ENCODE data around the gene MYL3. TPM values are rescaled to one million over a fixed set of nuclear protein-coding genes. Genes with fewer than 3 reads are reported as not detected.

Gene MYL3
- total and polyA plus RNA-seq, 2 of the 4 experiments (the other 2 are of a cell fraction), result 0.09 TPM; not detected in 1

- H4K20me1 ChIP-seq (ENCODE audit: insufficient read depth, low read length), result no peaks in the 10 kb centered on the region
Measured at GRCh38 chr3:46848271-46849044, 14.8 kb downstream of the MYL3 start.

More at GRCh38 chr3:46848271-46849044, 14.8 kb downstream of the MYL3 start:
- Histone ChIP-seq H2BK20ac (ENCODE audit: low read depth, low read length) (no peak overlapping the region), H3K14ac (replicated peaks; ENCODE audit: low read depth, low read length) (no peak overlapping the region), H3K4ac (ENCODE audit: low read depth, low read length) (no peak overlapping the region), H2AK5ac (ENCODE audit: low read depth, low read length) (no peak overlapping the region), H3K27me3 (ENCODE audit: control insufficient read depth, insufficient read depth, low read length) (peaks cover 16% of the 10 kb centered on the region; the same call in 1 of the 2 replicates), H3K56ac (ENCODE audit: extremely low read depth, insufficient read depth, low read length) (no peak overlapping the region), H3K4me3 (ENCODE audit: insufficient read depth, low read depth, low read length) (no peak overlapping the region), H3K23ac (ENCODE audit: low read depth, low read length) (no peak overlapping the region), H2AFZ (replicated peaks; ENCODE audit: low read length, poor library complexity) (peak overlapping the region; percentile 54), H2BK120ac (ENCODE audit: low read depth, low read length) (no peak overlapping the region), H4K5ac (ENCODE audit: low read depth, low read length) (no peak overlapping the region), H3K27ac (ENCODE audit: insufficient read depth, low read length) (no peak overlapping the region), H4K91ac (ENCODE audit: insufficient read depth, low read depth, low read length) (no peak overlapping the region), H3K9ac (ENCODE audit: low read depth, low read length) (no peak overlapping the region), H3K79me1 (ENCODE audit: low read depth in 1 of 2, low read length in 2 of 2) (no peaks in the 10 kb centered on the region), H3K36me3 (ENCODE audit: control insufficient read depth, insufficient read depth, low read length) (no peaks in the 10 kb centered on the region), H3K18ac (ENCODE audit: low read depth, low read length) (no peak overlapping the region), H4K8ac (ENCODE audit: low read depth in 2 of 2, low read length in 2 of 2) (no peak overlapping the region), H3K9me1 (ENCODE audit: insufficient read depth, low read length) (peaks cover 3% of the 10 kb centered on the region), H2BK5ac (ENCODE audit: low read depth, low read length, poor library complexity, severe bottlenecking) (no peak overlapping the region), H3K4me2 (ENCODE audit: low read depth, low read length) (no peak overlapping the region), H3K9me3 (ENCODE audit: control insufficient read depth, insufficient read depth, low read length) (peaks cover 2% of the 10 kb centered on the region; the same call in 1 of the 2 replicates), H3K4me1 (ENCODE audit: control insufficient read depth, insufficient read depth, low read length) (peaks cover 7% of the 10 kb centered on the region; the same call in 1 of the 2 replicates), H2BK15ac (ENCODE audit: low read depth, low read length) (no peak overlapping the region), H2AK9ac (replicated peaks; ENCODE audit: low read depth, low read length, poor library complexity) (peak overlapping the region; percentile 13)
- no peak for TF ChIP-seq SMC3 (IDR thresholded peaks at IDR 0.05; ENCODE audit: low read depth, low read length)
- no peak for TF ChIP-seq NFE2L2 (IDR thresholded peaks at IDR 0.05; ENCODE audit: low read depth, low read length)
- TF ChIP-seq CTCF (conservative IDR thresholded peaks at IDR 0.05; ENCODE audit: low read depth, low read length), result peak; percentile 29
- TF ChIP-seq MAFK (IDR thresholded peaks at IDR 0.05; ENCODE audit: low read depth, low read length), result no peak
- 80% methylated on average over 4 of the region's 12 CpGs; no CpG with 5 or more reads in 1 of the 2 experiments for WGBS, 2 experiments (ENCODE audit: extremely low coverage in 2 of 2, insufficient read length in 1 of 2)
- DNase-seq (peak; percentile 22), ATAC-seq (ENCODE audit: low read depth) (no peak)
- intact Hi-C loops (cut with micrococcal nuclease) (no loop called here), in situ Hi-C loops (cut with MboI; ENCODE audit: low sequenced_read_pairs) (no loop called here), dilution Hi-C loops (cut with HindIII; ENCODE audit: low sequenced_read_pairs, unreplicated experiment) (no loop called here)
- no TSS peak for BruUV-seq (replicated peaks)
- CTCF ChIA-PET, result interaction anchor here (0.6 to 1.4 kb wide), 2 partner anchors 44 to 69 kb away, joined by 4 to 5 read pairs; no protein-coding TSS in a partner anchor
- POLR2A ChIA-PET (ENCODE audit: unreplicated experiment), result no interaction called here
